GM18502 (cell line): ENCODE measurements around the gene ZNF860.

Source experiments
- ATAC-seq: cut with Tn5 transposase; IDR thresholded peaks from one replicate; pipeline ENCODE4 v1.9.1; 2021; ENCODE audit warnings: mild to moderate bottlenecking; ENCODE audit not compliant: unreplicated experiment, poor library complexity

ZNF860 gene

DNA sequence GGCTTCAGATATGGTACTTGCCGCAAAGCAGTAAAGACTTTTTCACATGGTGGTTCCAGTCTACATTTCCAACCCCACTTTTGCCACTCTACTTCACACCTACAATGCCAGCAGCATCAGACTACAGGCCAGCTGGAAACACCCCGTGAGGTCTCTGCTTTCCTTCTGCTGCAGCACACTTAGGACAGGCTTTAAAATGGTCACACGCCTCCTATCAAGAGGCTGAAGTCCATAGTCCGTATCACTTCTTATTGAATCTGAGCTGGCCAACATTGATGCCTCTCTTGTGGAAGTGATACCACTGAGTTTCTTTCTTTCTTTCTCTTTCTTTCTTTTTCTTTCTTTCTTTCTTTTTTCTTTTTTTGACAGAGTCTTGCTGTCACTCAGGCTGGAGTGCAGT is 59.8 kb downstream of the ZNF860 start:
- ATAC-seq, result no peak
